Skeletal muscle satellite cell (primary cell): Measurements from ENCODE around the gene GRPEL1.

Experiments used
- H3K27me3 ChIP-seq: 2 replicates; pipeline ENCODE4 v1.7.0; 2013; ENCODE audit warnings: low read length; ENCODE audit not compliant: control insufficient read depth, insufficient read depth
- H3K36me3 ChIP-seq: 2 replicates; pipeline ENCODE4 v1.7.0; 2013; ENCODE audit warnings: mild to moderate bottlenecking, control low read depth, low read length; ENCODE audit not compliant: insufficient read depth
- H3K4me1 ChIP-seq: 2 replicates; pipeline ENCODE4 v1.7.0; 2013; ENCODE audit warnings: low read length; ENCODE audit not compliant: control insufficient read depth, insufficient read depth
- H3K4me2 ChIP-seq: 2 replicates; pipeline ENCODE4 v1.7.0; 2013; ENCODE audit warnings: mild to moderate bottlenecking, low read length
- H3K4me3 ChIP-seq: 2 replicates; pipeline ENCODE4 v1.7.0; 2013; ENCODE audit warnings: low read length
- H3K9ac ChIP-seq: 2 replicates; pipeline ENCODE4 v1.7.0; 2013; ENCODE audit warnings: mild to moderate bottlenecking, low read depth, low read length, moderate library complexity
- H3K9me3 ChIP-seq: replicated peaks from 2 replicates; pipeline ENCODE4 v1.7.0; 2013; ENCODE audit warnings: mild to moderate bottlenecking, control low read depth, low read length

The GRPEL1 gene

GRCh38 chr4:7073526-7074390 is 5.9 kb upstream of the GRPEL1 start:
- peak overlapping the region; percentile 50 for H3K4me2 ChIP-seq
- H3K27me3 ChIP-seq = peaks cover 6% of the 10 kb centered on the region
- H3K4me1 ChIP-seq = peaks cover 31% of the 10 kb centered on the region
- H3K9ac ChIP-seq = no peak overlapping the region
- H3K36me3 ChIP-seq = no peaks in the 10 kb centered on the region
- peak overlapping the region; percentile 26 for H3K4me3 ChIP-seq
- H3K9me3 ChIP-seq = no peaks in the 10 kb centered on the region

GRCh38 chr4:7073059-7073458 is 5.2 kb upstream of the GRPEL1 start:
- Histone ChIP-seq H3K27me3 (peaks cover 6% of the 10 kb centered on the region), H3K9ac (no peak overlapping the region), H3K4me1 (peaks cover 33% of the 10 kb centered on the region), H3K4me2 (no peak overlapping the region), H3K9me3 (no peaks in the 10 kb centered on the region), H3K36me3 (no peaks in the 10 kb centered on the region), H3K4me3 (no peak overlapping the region)

- peaks cover 34% of the 10 kb centered on the region for H3K4me1 ChIP-seq
- peaks cover 6% of the 10 kb centered on the region for H3K27me3 ChIP-seq
- H3K9ac ChIP-seq = no peak overlapping the region
- no peak overlapping the region for H3K4me2 ChIP-seq
- H3K36me3 ChIP-seq = no peaks in the 10 kb centered on the region
- H3K4me3 ChIP-seq = no peak overlapping the region
- no peaks in the 10 kb centered on the region for H3K9me3 ChIP-seq
These were observed 3.1 kb upstream of the GRPEL1 start for GRCh38 chr4:7070729-7071511.

GRCh38 chr4:7068883-7069282 is 1.0 kb upstream of the GRPEL1 start:
- peaks cover 7% of the 10 kb centered on the region for H3K36me3 ChIP-seq
- peaks cover 22% of the 10 kb centered on the region for H3K4me1 ChIP-seq
- no peaks in the 10 kb centered on the region for H3K9me3 ChIP-seq
- peak overlapping the region; percentile 85 for H3K4me2 ChIP-seq
- H3K27me3 ChIP-seq = peaks cover 6% of the 10 kb centered on the region
- peak overlapping the region; percentile 82 for H3K9ac ChIP-seq
- H3K4me3 ChIP-seq = peak overlapping the region; percentile 73

- Histone ChIP-seq H3K4me1 (peaks cover 16% of the 10 kb centered on the region), H3K9me3 (no peaks in the 10 kb centered on the region), H3K36me3 (peaks cover 13% of the 10 kb centered on the region), H3K27me3 (peaks cover 6% of the 10 kb centered on the region), H3K4me3 (peak overlapping the region; percentile 73), H3K4me2 (peak overlapping the region; percentile 85), H3K9ac (peak overlapping the region; percentile 82)
These were observed 497 bp upstream of the GRPEL1 start for GRCh38 chr4:7068279-7068842.

GRCh38 chr4:7067126-7067451 is 775 bp downstream of the GRPEL1 start:
- Histone ChIP-seq H3K27me3 (peaks cover 6% of the 10 kb centered on the region), H3K9me3 (no peaks in the 10 kb centered on the region)

GRCh38 chr4:7066493-7066892 is 1.4 kb downstream of the GRPEL1 start:
- H3K36me3 ChIP-seq = peaks cover 25% of the 10 kb centered on the region
- peaks cover 3% of the 10 kb centered on the region for H3K27me3 ChIP-seq
- peak overlapping the region; percentile 89 for H3K9ac ChIP-seq
- H3K4me3 ChIP-seq = peak overlapping the region; percentile 94
- H3K9me3 ChIP-seq = no peaks in the 10 kb centered on the region
- peak overlapping the region; percentile 88 for H3K4me2 ChIP-seq
- H3K4me1 ChIP-seq = peaks cover 16% of the 10 kb centered on the region

More at GRCh38 chr4:7067126-7067451, 775 bp downstream of the GRPEL1 start:
- peaks cover 19% of the 10 kb centered on the region for H3K36me3 ChIP-seq
- peak overlapping the region; percentile 94 for H3K4me3 ChIP-seq
- peaks cover 16% of the 10 kb centered on the region for H3K4me1 ChIP-seq
- peak overlapping the region; percentile 88 for H3K4me2 ChIP-seq
- H3K9ac ChIP-seq = peak overlapping the region; percentile 89

- Histone ChIP-seq H3K4me2 (peak overlapping the region; percentile 88), H3K9ac (no peak overlapping the region), H3K36me3 (peaks cover 30% of the 10 kb centered on the region), H3K4me1 (peaks cover 16% of the 10 kb centered on the region), H3K9me3 (no peaks in the 10 kb centered on the region), H3K4me3 (no peak overlapping the region), H3K27me3 (no peaks in the 10 kb centered on the region)
These were observed 1.9 kb downstream of the GRPEL1 start for GRCh38 chr4:7066006-7066405.

GRCh38 chr4:7063362-7063761 is 4.5 kb downstream of the GRPEL1 start:
- Histone ChIP-seq H3K9me3 (no peaks in the 10 kb centered on the region), H3K4me3 (no peak overlapping the region), H3K4me1 (peaks cover 8% of the 10 kb centered on the region), H3K27me3 (no peaks in the 10 kb centered on the region), H3K36me3 (peaks cover 55% of the 10 kb centered on the region), H3K4me2 (no peak overlapping the region), H3K9ac (no peak overlapping the region)

- H3K9ac ChIP-seq = no peak overlapping the region
- H3K27me3 ChIP-seq = no peaks in the 10 kb centered on the region
- H3K9me3 ChIP-seq = no peaks in the 10 kb centered on the region
- H3K4me1 ChIP-seq = peaks cover 8% of the 10 kb centered on the region
- peaks cover 57% of the 10 kb centered on the region for H3K36me3 ChIP-seq
- no peak overlapping the region for H3K4me2 ChIP-seq
- H3K4me3 ChIP-seq = no peak overlapping the region
These were observed 5.0 kb downstream of the GRPEL1 start for GRCh38 chr4:7062816-7063215.

- Histone ChIP-seq H3K9ac (no peak overlapping the region), H3K4me1 (peaks cover 5% of the 10 kb centered on the region), H3K9me3 (no peaks in the 10 kb centered on the region), H3K4me2 (no peak overlapping the region), H3K36me3 (peaks cover 63% of the 10 kb centered on the region), H3K27me3 (no peaks in the 10 kb centered on the region), H3K4me3 (no peak overlapping the region)
These were observed 6.0 kb downstream of the GRPEL1 start for GRCh38 chr4:7061815-7062214.
